Adrenal gland (tissue), 5 donors: ENCODE data around the gene TRIM38.
"Not testable (repeated sequence)": the region's sequence is repeated elsewhere in the genome, so short reads cannot be mapped to it uniquely, and the experiment has no call there.

ENCODE experiments used
- CTCF ChIP-seq, 6 experiments: fragments of 450-650 bp in 4 of 6; fragments of 200-600 bp in 2 of 6; sonication (generic) in 1 of 6; IDR thresholded peaks; 1 replicate in 5 of 6; 2 replicates in 1 of 6; pipeline versions ENCODE4 v1.5.1 to v1.8.0; 2016 to 2021; ENCODE audit warnings: antibody characterized with exemption in 6 of 6, mild to moderate bottlenecking in 2 of 6, moderate library complexity in 1 of 6
- POLR2A ChIP-seq, 2 donors: fragments of 450-650 bp; IDR thresholded peaks; one replicate each; pipeline ENCODE4 v1.6.1; 2017; ENCODE audit warnings: antibody characterized with exemption in 2 of 2, mild to moderate bottlenecking in 2 of 2, moderate library complexity in 1 of 2
- donor health status: DM: no; HTN: no; CAD: no.

- TF ChIP-seq POLR2A, CTCF (IDR thresholded peaks at IDR 0.05): not testable (repeated sequence)
Observed at GRCh38 chr6:26014386-26014785, 51.8 kb downstream of the TRIM38 start.
